SK-N-SH (cell line): Measurements from ENCODE around the gene GOLGB1.

Experiments used
- CTCF ChIP-seq: fragments of 200-600 bp; sonication (generic); IDR thresholded peaks from 2 replicates; pipeline ENCODE4 v1.6.1; 2017; ENCODE audit warnings: antibody characterized with exemption, mild to moderate bottlenecking, moderate library complexity
- JUND ChIP-seq: IDR thresholded peaks from 2 replicates; pipeline ENCODE4 v1.4.0; 2012
- MAX ChIP-seq: IDR thresholded peaks from 2 replicates; pipeline ENCODE4 v1.4.0; 2012; ENCODE audit warnings: low read depth
- NRF1 ChIP-seq: IDR thresholded peaks from 2 replicates; pipeline ENCODE4 v1.6.1; 2012; ENCODE audit warnings: low read depth, mild to moderate bottlenecking, low read length

GRCh38 chr3:121696186-121696585 is 53.4 kb downstream of the GOLGB1 start:
- no peak for TF ChIP-seq CTCF
- TF ChIP-seq NRF1, result no peak
- no peak for TF ChIP-seq JUND
- no peak for TF ChIP-seq MAX
